GM18505 (cell line): ENCODE data around the gene AFTPH.
A peak's percentile ranks its signal among the peaks of the same experiment; 100 is the strongest.

Experiments
- ATAC-seq: cut with Tn5 transposase; IDR thresholded peaks from one replicate; pipeline ENCODE4 v1.9.1; 2021; ENCODE audit not compliant: unreplicated experiment
- POLR2A ChIP-seq: IDR thresholded peaks from 4 replicates; pipeline ENCODE4 v1.6.1; 2011; ENCODE audit warnings: borderline replicate concordance; ENCODE audit not compliant: insufficient read depth, insufficient read length; ENCODE audit errors: extremely low read depth

Gene AFTPH

DNA sequence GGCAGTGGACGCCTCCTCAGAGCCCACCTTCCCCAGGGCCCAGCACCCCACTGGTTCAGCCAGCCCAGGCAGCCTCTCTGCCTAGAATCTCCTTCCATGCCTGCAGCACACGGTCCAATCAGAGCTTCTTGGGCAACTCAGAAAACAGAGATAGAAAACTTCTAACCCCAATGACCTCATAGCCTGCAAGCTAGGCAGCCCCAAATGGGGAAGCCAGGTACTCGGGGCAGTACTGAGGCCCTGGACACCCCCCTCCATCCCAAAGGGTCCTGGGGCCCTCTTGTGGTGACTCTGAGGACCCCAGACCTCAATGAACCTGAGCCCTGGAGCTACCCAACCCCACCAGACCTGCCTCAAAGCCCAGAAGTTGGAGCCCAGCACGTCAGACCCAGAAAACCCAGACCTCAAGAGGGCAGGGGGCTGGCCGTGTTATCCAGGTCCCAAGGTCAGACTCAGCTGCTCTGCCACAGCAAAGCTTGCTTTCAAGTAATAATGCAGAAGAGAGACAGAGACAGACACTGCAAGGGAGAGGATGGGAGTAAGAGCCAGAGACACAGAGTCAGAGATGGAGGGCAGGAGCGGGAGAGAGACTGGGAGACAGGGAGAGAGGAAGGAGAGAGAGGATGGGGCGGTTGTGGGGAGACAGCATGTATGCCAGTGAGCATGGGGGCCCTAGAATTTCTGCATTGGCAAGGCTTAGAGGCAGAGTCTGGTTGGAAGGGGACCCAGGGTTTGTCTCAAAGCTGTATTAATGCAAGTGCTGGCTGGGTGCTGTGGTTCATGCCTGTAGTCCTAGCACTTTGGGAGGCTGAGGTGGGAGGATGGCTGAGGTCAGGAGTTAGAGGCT, 101.4 kb downstream of the AFTPH start:
- no peak for ATAC-seq
- TF ChIP-seq POLR2A = no peak

GRCh38 chr2:64626146-64626809, 102.2 kb downstream of the AFTPH start:
- no peak for TF ChIP-seq POLR2A
- ATAC-seq = no peak

GRCh38 chr2:64626963-64627760, 103.0 kb downstream of the AFTPH start:
- no peak for ATAC-seq
- no peak for TF ChIP-seq POLR2A

DNA sequence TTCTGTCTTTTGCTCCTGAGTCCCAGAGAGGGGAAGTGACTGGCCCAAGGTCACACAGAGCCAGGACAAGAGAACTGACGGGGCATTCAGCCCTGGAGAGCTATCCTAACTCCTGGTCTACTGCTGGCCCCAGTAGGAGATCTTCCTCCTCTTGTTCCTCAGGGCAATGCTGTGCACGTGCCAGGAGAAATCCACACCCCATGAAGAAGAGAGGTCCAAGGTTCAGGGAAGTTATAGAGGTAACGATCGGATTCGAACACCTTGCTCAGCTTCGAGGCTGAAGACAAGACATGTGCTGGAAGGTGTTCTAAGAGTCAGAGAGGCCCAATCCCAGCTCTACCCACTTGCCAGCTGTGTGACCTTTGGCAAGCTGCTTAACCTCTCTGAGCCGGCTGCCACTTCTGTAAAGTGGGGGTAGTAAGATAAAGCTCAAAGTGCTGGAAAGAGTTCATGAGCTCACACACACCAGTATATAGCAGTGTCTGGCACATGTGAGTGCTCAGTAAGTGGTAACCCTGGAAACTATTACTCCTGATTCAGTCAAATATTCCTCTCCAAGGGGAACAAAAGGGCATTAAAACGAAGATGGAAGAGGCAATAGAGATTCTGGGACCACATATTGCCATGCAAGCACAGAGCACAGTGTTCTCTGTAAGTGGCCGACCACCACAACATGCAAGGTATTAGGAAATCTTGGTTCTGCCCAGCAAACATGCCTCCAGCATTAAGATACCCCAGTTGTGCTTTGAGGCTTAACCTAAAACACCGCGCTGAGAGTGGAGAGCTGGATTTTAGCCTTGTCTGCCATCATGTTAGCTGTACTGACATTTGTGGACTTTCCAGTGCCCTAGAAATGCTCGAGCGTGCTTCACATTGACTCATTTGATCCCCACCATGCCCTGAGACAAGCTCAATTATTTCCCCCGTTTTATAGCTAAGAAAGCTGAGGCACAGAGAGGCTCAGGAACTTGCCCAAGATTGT, 104.0 kb downstream of the AFTPH start:
- TF ChIP-seq POLR2A = peak; percentile 11
- no peak for ATAC-seq

DNA sequence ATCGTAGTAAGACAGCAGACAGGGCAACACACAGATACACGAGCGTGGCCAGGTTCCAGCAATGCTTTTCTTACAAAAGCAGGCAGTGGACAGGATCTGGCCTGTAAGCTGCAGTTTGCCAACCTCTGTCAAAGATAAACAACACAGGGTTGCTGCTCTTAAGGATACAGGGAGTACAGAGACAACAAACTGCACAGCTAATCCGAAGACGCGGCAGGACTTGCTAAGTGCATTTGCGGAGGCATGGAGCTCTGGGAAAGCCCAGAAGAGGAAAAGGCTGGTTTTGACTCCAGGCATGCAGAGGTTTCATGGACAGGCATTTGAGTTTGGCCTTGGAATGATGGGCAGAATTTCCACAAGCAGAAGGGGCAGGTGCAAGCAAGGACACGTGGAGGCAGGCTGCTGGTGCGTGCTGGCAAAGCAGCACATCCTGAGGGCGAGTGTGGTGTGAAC, 105.2 kb downstream of the AFTPH start:
- no peak for TF ChIP-seq POLR2A
- ATAC-seq = no peak

DNA sequence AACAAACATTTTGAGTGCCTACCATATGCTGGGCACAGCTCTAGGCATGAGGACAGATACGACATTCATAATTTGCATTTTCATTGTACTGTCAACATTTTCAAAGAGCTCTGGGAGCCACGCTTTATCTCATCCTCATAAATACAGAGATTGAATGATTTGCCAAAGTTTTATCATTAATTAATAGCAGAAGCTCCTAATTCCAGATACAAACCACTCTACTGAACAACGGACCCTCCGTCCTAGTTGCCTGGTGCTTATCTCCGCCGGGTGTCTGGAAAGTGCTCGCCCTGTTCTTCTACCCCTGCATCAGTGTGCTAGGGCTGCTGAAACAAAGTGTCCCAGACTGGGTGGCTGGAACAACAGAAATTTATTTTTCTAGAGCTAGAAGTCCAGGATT, 105.7 kb downstream of the AFTPH start:
- TF ChIP-seq POLR2A = no peak
- ATAC-seq = no peak

DNA sequence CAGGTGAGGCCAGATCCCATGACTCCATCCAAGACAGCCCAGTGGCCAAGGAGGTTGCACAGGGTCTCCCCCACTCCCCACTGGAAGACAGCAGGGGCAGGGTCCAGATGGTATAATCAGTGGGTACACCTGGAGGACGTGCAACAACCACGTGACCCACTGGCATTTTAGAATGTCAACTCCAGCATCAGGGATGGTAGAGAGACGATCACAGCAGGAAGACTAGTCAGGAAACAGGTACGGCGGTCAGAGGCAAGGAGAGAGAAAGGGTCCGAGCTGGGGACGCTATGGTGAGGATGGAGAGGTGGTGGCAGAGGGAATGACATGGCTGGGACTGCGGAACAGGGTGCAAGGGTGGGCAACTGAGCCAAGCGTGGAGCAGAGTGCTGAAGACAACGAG, 106.6 kb downstream of the AFTPH start:
- TF ChIP-seq POLR2A = no peak
- ATAC-seq = no peak

GRCh38 chr2:64631771-64632170, 107.6 kb downstream of the AFTPH start:
- TF ChIP-seq POLR2A = no peak
- ATAC-seq = no peak

- TF ChIP-seq POLR2A = no peak
- no peak for ATAC-seq
Observed at GRCh38 chr2:64632835-64633819, 109.0 kb downstream of the AFTPH start.

GRCh38 chr2:64634345-64635267, 110.5 kb downstream of the AFTPH start:
- TF ChIP-seq POLR2A = no peak
- no peak for ATAC-seq
